Subcutaneous adipose tissue (tissue), 4 donors: ENCODE data around the gene SUGP2. TPM values are rescaled to one million over a fixed set of nuclear protein-coding genes. Genes with fewer than 3 reads are reported as not detected.

ENCODE experiments used
- CTCF ChIP-seq: fragments of 450-650 bp; IDR thresholded peaks from one replicate; pipeline ENCODE4 v1.5.1; 2016; ENCODE audit warnings: low read depth, mild to moderate bottlenecking, control low read depth, antibody characterized with exemption, moderate library complexity
- total RNA-seq, 4 donors: library from RNA; depleted of rRNA; stranded (reverse); fragments of >200 nt; gene quantifications; one replicate each; pipeline ENCODE4 v1.1.0, GENCODE V29; 2016

The SUGP2 gene
- total RNA-seq, 4 donors from 2014 or later, result 29.2 to 59.5 (median 42.2) TPM

GRCh38 chr19:18948075-18948975 is 85.0 kb downstream of the SUGP2 start:
- TF ChIP-seq CTCF, result no peak

- TF ChIP-seq CTCF, result no peak
Measured at GRCh38 chr19:18946918-18947317, 86.4 kb downstream of the SUGP2 start.

GRCh38 chr19:18946335-18946734 is 87.0 kb downstream of the SUGP2 start:
- no peak for TF ChIP-seq CTCF

GRCh38 chr19:18945297-18945696 is 88.0 kb downstream of the SUGP2 start:
- TF ChIP-seq CTCF, result no peak

GRCh38 chr19:18943465-18943864 is 89.9 kb downstream of the SUGP2 start:
- no peak for TF ChIP-seq CTCF

- TF ChIP-seq CTCF, result no peak
Measured at GRCh38 chr19:18942692-18943091, 90.6 kb downstream of the SUGP2 start.

GRCh38 chr19:18941628-18942354 is 91.5 kb downstream of the SUGP2 start:
- no peak for TF ChIP-seq CTCF
